22Rv1 (cell line): ENCODE data around the gene IFT43.

Source experiments
- CTCF ChIP-seq: fragments of 450-650 bp; IDR thresholded peaks from 2 replicates; pipeline ENCODE4 v1.5.1; 2017; ENCODE audit warnings: mild to moderate bottlenecking
- ZFX ChIP-seq: fragments of 450-650 bp; IDR thresholded peaks from 2 replicates; pipeline ENCODE4 v1.6.1; 2017; ENCODE audit warnings: antibody characterized with exemption, borderline replicate concordance

GRCh38 chr14:75971509-75971908 is 14.1 kb upstream of the IFT43 start:
- TF ChIP-seq CTCF (no peak), ZFX (no peak)
